ENCODE data around the gene MYO1A.

Gene MYO1A

GRCh38 chr12:57095440-57095839 is 45.5 kb upstream of the MYO1A start:
- Histone ChIP-seq H3K36me3 (ENCODE audit: low read length) (peaks cover 3% of the 10 kb centered on the region; the same call in 1 of the 2 replicates), H3K9me2 (replicated peaks; ENCODE audit: insufficient read depth, low read length) (no peaks in the 10 kb centered on the region), H3K27me3 (ENCODE audit: low read length) (no peaks in the 10 kb centered on the region), H3F3A (ENCODE audit: insufficient read depth) (peaks cover 33% of the 10 kb centered on the region), H3K4me2 (ENCODE audit: low read depth, low read length, poor library complexity, severe bottlenecking) (no peak overlapping the region), H3K4me3 (ENCODE audit: insufficient read depth, low read length, poor library complexity, severe bottlenecking) (no peak overlapping the region), H3K9me3 (ENCODE audit: insufficient read depth, low read length) (no peaks in the 10 kb centered on the region), H2AFZ (ENCODE audit: low read depth, low read length, severe bottlenecking) (no peak overlapping the region), H3K9ac (ENCODE audit: low read length) (no peak overlapping the region), H3K27ac (ENCODE audit: low read depth, low read length) (peak overlapping the region; percentile 74), H4K20me1 (ENCODE audit: low read depth, low read length) (no peaks in the 10 kb centered on the region), H3K79me2 (ENCODE audit: insufficient read depth, low read length) (no peaks in the 10 kb centered on the region)
- no peak for TF ChIP-seq EZH2phosphoT487 (conservative IDR thresholded peaks at IDR 0.05; ENCODE audit: low read length)
- TF ChIP-seq, protein P1, sequence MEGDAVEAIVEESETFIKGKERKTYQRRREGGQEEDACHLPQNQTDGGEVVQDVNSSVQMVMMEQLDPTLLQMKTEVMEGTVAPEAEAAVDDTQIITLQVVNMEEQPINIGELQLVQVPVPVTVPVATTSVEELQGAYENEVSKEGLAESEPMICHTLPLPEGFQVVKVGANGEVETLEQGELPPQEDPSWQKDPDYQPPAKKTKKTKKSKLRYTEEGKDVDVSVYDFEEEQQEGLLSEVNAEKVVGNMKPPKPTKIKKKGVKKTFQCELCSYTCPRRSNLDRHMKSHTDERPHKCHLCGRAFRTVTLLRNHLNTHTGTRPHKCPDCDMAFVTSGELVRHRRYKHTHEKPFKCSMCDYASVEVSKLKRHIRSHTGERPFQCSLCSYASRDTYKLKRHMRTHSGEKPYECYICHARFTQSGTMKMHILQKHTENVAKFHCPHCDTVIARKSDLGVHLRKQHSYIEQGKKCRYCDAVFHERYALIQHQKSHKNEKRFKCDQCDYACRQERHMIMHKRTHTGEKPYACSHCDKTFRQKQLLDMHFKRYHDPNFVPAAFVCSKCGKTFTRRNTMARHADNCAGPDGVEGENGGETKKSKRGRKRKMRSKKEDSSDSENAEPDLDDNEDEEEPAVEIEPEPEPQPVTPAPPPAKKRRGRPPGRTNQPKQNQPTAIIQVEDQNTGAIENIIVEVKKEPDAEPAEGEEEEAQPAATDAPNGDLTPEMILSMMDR (IDR thresholded peaks at IDR 0.05; ENCODE audit: insufficient read depth, low read length, poor library complexity, severe bottlenecking), result no peak

DNA sequence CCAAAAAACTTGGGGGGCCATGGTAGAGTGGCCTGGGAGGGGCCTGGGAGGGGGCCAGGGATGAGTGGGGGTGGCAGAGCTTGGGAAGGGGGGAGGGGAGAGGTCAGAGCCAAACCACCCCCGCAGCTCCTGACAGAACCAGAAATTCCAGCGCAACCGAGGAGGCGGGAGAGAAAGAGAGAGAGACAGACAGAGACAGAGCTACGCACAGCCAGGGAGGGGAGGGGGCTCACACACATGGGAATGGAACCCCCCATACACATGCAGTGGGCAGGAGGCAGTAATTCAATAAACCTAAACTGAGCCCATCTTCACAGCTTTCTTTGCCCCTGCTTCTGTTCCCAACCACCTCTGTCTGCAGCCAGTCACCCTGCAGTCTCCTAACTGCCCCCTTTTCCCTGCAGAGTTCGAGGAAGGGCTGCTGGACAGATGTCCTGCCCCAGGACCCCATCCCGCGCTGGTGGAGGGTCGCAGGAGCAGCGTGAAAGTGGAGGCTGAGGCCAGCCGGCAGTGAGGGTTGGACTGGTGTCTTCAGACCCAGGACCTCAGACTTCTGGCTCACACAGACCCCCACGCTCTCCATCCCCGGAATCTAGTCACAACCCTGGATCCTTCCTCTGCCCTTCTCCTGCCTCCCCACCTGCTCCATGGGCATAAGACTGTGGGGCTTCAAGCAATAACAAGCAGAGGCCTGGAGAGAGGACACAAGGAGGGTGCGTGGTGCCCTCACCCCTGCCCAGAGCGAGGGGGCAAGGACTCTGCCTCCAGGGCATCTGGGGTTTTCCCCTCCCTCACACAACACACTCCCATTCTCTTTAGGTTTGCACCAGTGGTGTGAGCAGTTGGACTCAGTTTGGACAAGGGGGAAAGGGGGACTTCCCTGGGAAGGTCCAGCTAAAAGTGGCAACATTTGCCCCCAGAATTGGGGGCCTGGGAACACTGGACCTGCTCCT is 44.6 kb upstream of the MYO1A start:
- Histone ChIP-seq H3K79me2 (ENCODE audit: insufficient read depth, low read length) (peaks cover 5% of the 10 kb centered on the region; the same call in 1 of the 2 replicates), H3K9me3 (ENCODE audit: insufficient read depth, low read length) (no peaks in the 10 kb centered on the region), H2AFZ (ENCODE audit: low read depth, low read length, severe bottlenecking) (no peak overlapping the region), H3K4me3 (ENCODE audit: insufficient read depth, low read length, poor library complexity, severe bottlenecking) (no peak overlapping the region), H3K27me3 (ENCODE audit: low read length) (no peaks in the 10 kb centered on the region), H3K27ac (ENCODE audit: low read depth, low read length) (peak overlapping the region; percentile 74), H3K36me3 (ENCODE audit: low read length) (peaks cover 3% of the 10 kb centered on the region; the same call in 1 of the 2 replicates), H3K4me2 (ENCODE audit: low read depth, low read length, poor library complexity, severe bottlenecking) (peak overlapping the region; percentile 51), H3K9ac (ENCODE audit: low read length) (peak overlapping the region; percentile 49; the same call in 1 of the 2 replicates), H3K9me2 (replicated peaks; ENCODE audit: insufficient read depth, low read length) (no peaks in the 10 kb centered on the region), H4K20me1 (ENCODE audit: low read depth, low read length) (no peaks in the 10 kb centered on the region), H3F3A (ENCODE audit: insufficient read depth) (peaks cover 33% of the 10 kb centered on the region)
- TF ChIP-seq, protein P1 (IDR thresholded peaks at IDR 0.05; ENCODE audit: insufficient read depth, low read length, poor library complexity, severe bottlenecking), result no peak
- no peak for TF ChIP-seq EZH2phosphoT487 (conservative IDR thresholded peaks at IDR 0.05; ENCODE audit: low read length)

- Histone ChIP-seq H4K20me1 (ENCODE audit: low read depth, low read length) (no peaks in the 10 kb centered on the region), H3K27me3 (ENCODE audit: low read length) (no peaks in the 10 kb centered on the region), H3K9me2 (replicated peaks; ENCODE audit: insufficient read depth, low read length) (no peaks in the 10 kb centered on the region), H3K4me3 (ENCODE audit: insufficient read depth, low read length, poor library complexity, severe bottlenecking) (peak overlapping the region; percentile 1), H3K27ac (ENCODE audit: low read depth, low read length) (peak overlapping the region; percentile 74), H3K4me2 (ENCODE audit: low read depth, low read length, poor library complexity, severe bottlenecking) (peak overlapping the region; percentile 51), H3K79me2 (ENCODE audit: insufficient read depth, low read length) (peaks cover 9% of the 10 kb centered on the region; the same call in 1 of the 2 replicates), H3K9ac (ENCODE audit: low read length) (peak overlapping the region; percentile 49), H3K9me3 (ENCODE audit: insufficient read depth, low read length) (no peaks in the 10 kb centered on the region), H2AFZ (ENCODE audit: low read depth, low read length, severe bottlenecking) (no peak overlapping the region), H3K36me3 (ENCODE audit: low read length) (peaks cover 3% of the 10 kb centered on the region; the same call in 1 of the 2 replicates), H3F3A (ENCODE audit: insufficient read depth) (peaks cover 33% of the 10 kb centered on the region)
- TF ChIP-seq, protein P1 (IDR thresholded peaks at IDR 0.05; ENCODE audit: insufficient read depth, low read length, poor library complexity, severe bottlenecking), result peak; percentile 62
- no peak for TF ChIP-seq EZH2phosphoT487 (conservative IDR thresholded peaks at IDR 0.05; ENCODE audit: low read length)
Observed at GRCh38 chr12:57093415-57094207, 43.7 kb upstream of the MYO1A start.
